ENCODE data around the gene CCDC137.

The CCDC137 gene

GRCh38 chr17:81706757-81707624 lies 40.5 kb downstream of the CCDC137 start:
- Histone ChIP-seq H3K4me1 (ENCODE audit: insufficient read depth, low read length, severe bottlenecking) (peaks cover 37% of the 10 kb centered on the region), H3K79me2 (ENCODE audit: insufficient read depth, low read length) (peaks cover 20% of the 10 kb centered on the region), H4K20me1 (ENCODE audit: insufficient read depth, low read length) (no peaks in the 10 kb centered on the region), H3K9ac (ENCODE audit: low read length) (no peak overlapping the region), H3F3A (ENCODE audit: insufficient read depth, low read length) (0 out of 2 replicates have a peak, but pooled peaks cover 4% of the 10 kb centered on the region), H3K9me2 (ENCODE audit: low read depth, low read length) (no peaks in the 10 kb centered on the region), H2AFZ (ENCODE audit: low read length) (no peak overlapping the region), H3K27ac (ENCODE audit: low read depth, low read length, poor library complexity, severe bottlenecking) (no peak overlapping the region), H3K9me3 (ENCODE audit: low read length) (no peaks in the 10 kb centered on the region), H3K4me2 (ENCODE audit: low read length) (no peak overlapping the region), H3K27me3 (ENCODE audit: insufficient read depth, low read length) (no peaks in the 10 kb centered on the region), H3K36me3 (ENCODE audit: insufficient read depth, low read length) (peaks cover 57% of the 10 kb centered on the region), H3K4me3 (ENCODE audit: low read depth, low read length, poor library complexity, severe bottlenecking) (no peak overlapping the region)
- TF ChIP-seq CTCF (IDR thresholded peaks at IDR 0.05; ENCODE audit: low read length) (no peak; the same call in 1 of the 2 replicates), EZH2 (IDR thresholded peaks at IDR 0.05; ENCODE audit: borderline replicate concordance, low read length) (no peak)

- TF ChIP-seq CTCF (IDR thresholded peaks at IDR 0.05; ENCODE audit: low read length) (no peak), EZH2 (IDR thresholded peaks at IDR 0.05; ENCODE audit: borderline replicate concordance, low read length) (no peak)
- Histone ChIP-seq H3K4me1 (ENCODE audit: insufficient read depth, low read length, severe bottlenecking) (peaks cover 36% of the 10 kb centered on the region), H3K27me3 (ENCODE audit: insufficient read depth, low read length) (no peaks in the 10 kb centered on the region), H3K9ac (ENCODE audit: low read length) (no peak overlapping the region), H3K36me3 (ENCODE audit: insufficient read depth, low read length) (peaks cover 48% of the 10 kb centered on the region), H3K27ac (ENCODE audit: low read depth, low read length, poor library complexity, severe bottlenecking) (no peak overlapping the region), H3F3A (ENCODE audit: insufficient read depth, low read length) (0 out of 2 replicates have a peak, but pooled peaks cover 4% of the 10 kb centered on the region), H3K79me2 (ENCODE audit: insufficient read depth, low read length) (peaks cover 11% of the 10 kb centered on the region), H3K9me3 (ENCODE audit: low read length) (no peaks in the 10 kb centered on the region), H4K20me1 (ENCODE audit: insufficient read depth, low read length) (no peaks in the 10 kb centered on the region), H2AFZ (ENCODE audit: low read length) (no peak overlapping the region), H3K4me3 (ENCODE audit: low read depth, low read length, poor library complexity, severe bottlenecking) (no peak overlapping the region), H3K4me2 (ENCODE audit: low read length) (no peak overlapping the region), H3K9me2 (ENCODE audit: low read depth, low read length) (no peaks in the 10 kb centered on the region)
These were observed 41.4 kb downstream of the CCDC137 start for GRCh38 chr17:81707725-81708646.

GRCh38 chr17:81708739-81709185 lies 42.2 kb downstream of the CCDC137 start:
- Histone ChIP-seq H2AFZ (ENCODE audit: low read length) (no peak overlapping the region), H3K27me3 (ENCODE audit: insufficient read depth, low read length) (no peaks in the 10 kb centered on the region), H3K79me2 (ENCODE audit: insufficient read depth, low read length) (peaks cover 7% of the 10 kb centered on the region), H3K4me1 (ENCODE audit: insufficient read depth, low read length, severe bottlenecking) (peaks cover 43% of the 10 kb centered on the region), H4K20me1 (ENCODE audit: insufficient read depth, low read length) (no peaks in the 10 kb centered on the region), H3K36me3 (ENCODE audit: insufficient read depth, low read length) (peaks cover 48% of the 10 kb centered on the region), H3K9me3 (ENCODE audit: low read length) (no peaks in the 10 kb centered on the region), H3K9me2 (ENCODE audit: low read depth, low read length) (no peaks in the 10 kb centered on the region), H3K9ac (ENCODE audit: low read length) (no peak overlapping the region), H3K4me2 (ENCODE audit: low read length) (no peak overlapping the region), H3K27ac (ENCODE audit: low read depth, low read length, poor library complexity, severe bottlenecking) (no peak overlapping the region), H3F3A (ENCODE audit: insufficient read depth, low read length) (0 out of 2 replicates have a peak, but pooled peaks cover 4% of the 10 kb centered on the region), H3K4me3 (ENCODE audit: low read depth, low read length, poor library complexity, severe bottlenecking) (no peak overlapping the region)
- TF ChIP-seq EZH2 (IDR thresholded peaks at IDR 0.05; ENCODE audit: borderline replicate concordance, low read length) (no peak), CTCF (IDR thresholded peaks at IDR 0.05; ENCODE audit: low read length) (no peak)
